NCI-H1694 treated with DMSO at 0.1 percent for 48 hours (cell line): ENCODE data around the gene TBL1XR1.
A peak's percentile ranks its signal among the peaks of the same experiment; 100 is the strongest.

ENCODE experiments used
- DNase-seq: peaks from one replicate; lab custom pipeline; 2025; lab: John Stamatoyannopoulos, UW

Gene TBL1XR1

GRCh38 chr3:177061369-177061768 is 135.9 kb downstream of the TBL1XR1 start:
- no peak for DNase-seq

GRCh38 chr3:177060492-177060891 is 136.8 kb downstream of the TBL1XR1 start:
- no peak for DNase-seq

- DNase-seq = no peak
These were observed 138.6 kb downstream of the TBL1XR1 start for GRCh38 chr3:177058648-177059047.

GRCh38 chr3:177057768-177058167 is 139.5 kb downstream of the TBL1XR1 start:
- DNase-seq = no peak

- DNase-seq = no peak
These were observed 140.4 kb downstream of the TBL1XR1 start for GRCh38 chr3:177056927-177057326.

GRCh38 chr3:177055605-177056571 is 141.4 kb downstream of the TBL1XR1 start:
- no peak for DNase-seq

- no peak for DNase-seq
These were observed 144.2 kb downstream of the TBL1XR1 start for GRCh38 chr3:177053107-177053506.

- DNase-seq = no peak
These were observed 145.9 kb downstream of the TBL1XR1 start for GRCh38 chr3:177051411-177051810.

GRCh38 chr3:177050501-177051237 is 146.6 kb downstream of the TBL1XR1 start:
- DNase-seq = peak; percentile 73

- DNase-seq = no peak
These were observed 151.5 kb downstream of the TBL1XR1 start for GRCh38 chr3:177045767-177046166.

GRCh38 chr3:177045222-177045621 is 152.1 kb downstream of the TBL1XR1 start:
- no peak for DNase-seq

GRCh38 chr3:177041730-177042551 is 155.3 kb downstream of the TBL1XR1 start:
- no peak for DNase-seq

GRCh38 chr3:177041021-177041729 is 156.1 kb downstream of the TBL1XR1 start:
- DNase-seq = no peak

GRCh38 chr3:177039490-177040274 is 157.6 kb downstream of the TBL1XR1 start:
- no peak for DNase-seq

- no peak for DNase-seq
These were observed 160.0 kb downstream of the TBL1XR1 start for GRCh38 chr3:177037241-177037640.

GRCh38 chr3:177035676-177036075 is 161.6 kb downstream of the TBL1XR1 start:
- no peak for DNase-seq

GRCh38 chr3:177034832-177035475 is 162.3 kb downstream of the TBL1XR1 start:
- no peak for DNase-seq

- DNase-seq = no peak
These were observed 170.6 kb downstream of the TBL1XR1 start for GRCh38 chr3:177026505-177027277.

- DNase-seq = no peak
These were observed 181.4 kb downstream of the TBL1XR1 start for GRCh38 chr3:177015881-177016280.
